GM15510 (cell line): ENCODE data around the gene NANOGP8.

Experiments used
- POLR2A ChIP-seq: IDR thresholded peaks from 3 replicates; pipeline ENCODE4 v1.6.1; 2011; ENCODE audit warnings: borderline replicate concordance; ENCODE audit not compliant: insufficient read length; ENCODE audit errors: extremely low read depth

NANOGP8 gene

DNA sequence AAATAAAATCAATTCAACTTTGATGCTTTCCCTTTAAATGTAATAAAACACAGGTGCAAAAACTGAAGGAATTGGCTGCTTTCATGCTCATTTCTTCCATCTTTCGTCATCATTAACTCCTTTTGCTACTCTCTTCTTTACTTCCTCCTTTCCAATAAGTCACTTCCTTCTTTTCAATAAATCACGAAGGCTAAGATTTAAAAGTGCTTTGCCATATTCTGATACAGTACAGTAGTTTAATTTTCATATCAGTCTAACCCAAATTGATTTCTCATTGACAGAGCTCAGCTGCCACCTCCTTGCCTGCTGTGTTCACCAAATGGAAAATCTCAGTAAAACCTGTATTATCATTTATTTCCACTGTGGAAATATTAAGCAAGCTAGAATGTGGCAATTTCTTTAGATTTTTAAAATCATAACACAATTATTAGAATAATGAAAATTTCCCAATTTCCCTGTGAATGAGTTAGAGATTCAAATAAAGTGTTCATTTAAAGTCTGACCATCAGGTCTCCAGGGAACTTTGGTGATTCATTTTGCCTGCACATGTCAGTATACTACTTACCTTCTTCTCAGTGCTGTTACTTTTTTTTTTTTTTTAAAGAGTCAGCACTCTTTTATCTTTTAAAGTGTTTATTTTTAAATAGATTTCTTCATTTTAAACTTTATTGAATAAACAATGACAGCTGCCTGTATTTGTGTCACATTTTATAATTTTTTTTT, 41.6 kb downstream of the NANOGP8 start:
- no peak for TF ChIP-seq POLR2A

DNA sequence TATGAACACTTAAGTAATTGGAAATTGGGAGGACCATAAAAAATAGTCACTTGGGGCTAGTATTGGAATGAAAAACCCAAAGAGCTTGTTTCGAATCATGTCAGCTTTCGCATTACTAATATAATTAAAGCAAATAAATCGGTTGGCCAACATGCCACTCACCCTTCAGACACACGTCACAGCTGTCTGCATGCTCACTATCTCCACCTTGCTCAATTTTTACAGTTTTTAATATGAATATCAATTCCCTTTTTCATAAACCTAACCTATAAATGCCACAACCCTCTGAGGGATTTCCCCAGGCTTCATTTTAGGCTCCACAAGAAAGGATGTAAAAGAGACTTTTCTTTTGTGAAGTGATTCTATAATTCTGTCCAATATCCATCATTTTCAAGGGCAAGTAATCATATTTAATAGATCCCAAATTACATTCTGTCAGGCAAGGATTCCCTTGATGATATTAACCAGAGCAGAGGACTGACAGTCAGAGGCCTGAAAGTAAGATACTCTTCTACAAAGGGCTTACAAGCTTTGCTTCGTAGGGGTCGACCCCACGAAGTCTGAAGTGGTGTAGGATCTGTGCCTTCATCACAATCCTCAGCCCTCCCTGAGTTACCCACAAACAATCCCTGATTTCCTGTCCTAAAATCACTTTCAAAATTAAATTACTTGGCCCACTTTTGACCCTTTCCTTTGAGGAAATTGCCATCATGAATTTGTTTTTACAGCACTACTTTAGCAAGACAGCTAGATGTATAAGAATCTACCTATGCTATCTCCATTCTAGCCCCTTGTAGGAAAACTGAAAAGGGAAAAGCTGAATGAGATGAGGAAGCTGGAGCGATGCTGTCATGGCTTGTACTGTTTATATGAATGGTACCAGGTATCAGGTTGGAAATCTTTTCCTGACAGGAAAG, 44.5 kb downstream of the NANOGP8 start:
- TF ChIP-seq POLR2A: no peak

DNA sequence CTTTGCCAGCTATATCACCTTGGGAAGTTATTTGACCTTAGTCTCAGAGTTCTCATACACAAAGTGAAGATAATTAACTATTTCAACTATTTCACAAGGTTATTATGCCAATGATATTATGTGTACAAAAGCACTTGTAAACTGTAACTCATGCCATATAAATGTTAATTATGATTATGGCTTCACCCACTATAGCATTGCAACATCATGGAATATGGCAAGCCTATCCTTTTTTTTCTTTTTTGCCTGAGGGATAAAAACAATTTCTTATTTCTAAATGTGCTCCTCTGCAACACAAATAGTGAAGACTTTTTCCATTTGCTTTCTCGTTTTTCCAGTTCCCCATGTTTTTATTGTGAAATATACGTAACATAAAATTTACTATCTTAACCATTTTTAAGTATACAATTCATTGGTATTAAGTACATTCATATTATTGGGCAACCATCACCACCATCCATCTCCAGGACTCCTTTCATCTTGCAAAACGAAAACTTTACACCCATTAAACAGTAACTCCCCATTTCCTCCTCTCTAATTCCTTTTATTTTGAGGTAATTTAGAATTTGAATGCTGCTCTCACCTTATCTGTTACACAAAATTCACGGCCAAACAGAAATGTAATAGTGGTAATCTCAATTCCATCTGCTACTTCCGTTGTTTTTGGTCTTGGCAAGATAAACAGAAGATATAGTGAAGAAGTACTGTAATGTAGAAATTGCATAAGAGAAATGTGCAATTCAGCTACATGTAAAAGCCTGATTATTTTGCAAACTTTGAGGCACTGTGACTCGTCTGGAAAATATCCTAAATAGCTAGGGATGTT, 46.3 kb downstream of the NANOGP8 start:
- no peak for TF ChIP-seq POLR2A
